Putamen (tissue), 1 donor: ENCODE measurements around the gene RRP1B.
"Not testable (repeated sequence)": the region's sequence is repeated elsewhere in the genome, so short reads cannot be mapped to it uniquely, and the experiment has no call there.

Source experiments
- DNase-seq: peaks from one replicate; pipeline ENCODE4 v3.0.0-alpha.2; 2016; ENCODE audit warnings: low spot score

RRP1B gene

DNA sequence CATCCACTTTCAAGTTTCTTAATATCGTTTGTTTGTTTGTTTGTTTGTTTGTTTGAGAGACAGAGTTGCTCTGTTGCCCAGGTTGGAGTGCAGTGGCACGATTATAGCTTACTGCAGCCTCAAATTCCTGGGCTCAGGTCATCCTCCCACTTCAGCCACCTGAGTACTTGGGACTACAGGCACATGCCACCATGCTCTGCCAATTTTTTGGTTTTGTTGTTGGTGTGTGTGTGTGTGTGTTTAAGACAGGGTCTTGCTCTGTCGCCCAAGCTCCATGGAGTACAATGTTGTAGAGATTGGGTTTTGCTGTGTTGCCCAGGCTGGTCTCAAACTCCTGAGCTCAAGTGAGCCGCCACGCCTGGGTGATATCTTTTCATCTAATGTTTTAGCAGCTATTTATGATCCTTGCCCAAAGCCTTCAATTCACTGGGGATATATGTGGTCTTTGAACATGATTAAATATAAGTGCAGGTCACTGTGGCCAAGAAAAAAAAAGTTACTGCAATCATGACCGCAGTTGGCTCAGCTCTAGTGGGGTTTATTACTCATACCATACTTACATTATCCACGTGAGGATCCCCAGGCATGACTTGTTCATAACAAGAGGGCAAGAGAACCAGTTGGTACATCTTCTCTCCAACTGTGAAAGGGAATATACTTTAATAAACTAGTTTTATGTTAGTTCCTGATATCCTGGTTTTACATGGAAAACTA is 8.0 kb downstream of the RRP1B start:
- no peak for DNase-seq

DNA sequence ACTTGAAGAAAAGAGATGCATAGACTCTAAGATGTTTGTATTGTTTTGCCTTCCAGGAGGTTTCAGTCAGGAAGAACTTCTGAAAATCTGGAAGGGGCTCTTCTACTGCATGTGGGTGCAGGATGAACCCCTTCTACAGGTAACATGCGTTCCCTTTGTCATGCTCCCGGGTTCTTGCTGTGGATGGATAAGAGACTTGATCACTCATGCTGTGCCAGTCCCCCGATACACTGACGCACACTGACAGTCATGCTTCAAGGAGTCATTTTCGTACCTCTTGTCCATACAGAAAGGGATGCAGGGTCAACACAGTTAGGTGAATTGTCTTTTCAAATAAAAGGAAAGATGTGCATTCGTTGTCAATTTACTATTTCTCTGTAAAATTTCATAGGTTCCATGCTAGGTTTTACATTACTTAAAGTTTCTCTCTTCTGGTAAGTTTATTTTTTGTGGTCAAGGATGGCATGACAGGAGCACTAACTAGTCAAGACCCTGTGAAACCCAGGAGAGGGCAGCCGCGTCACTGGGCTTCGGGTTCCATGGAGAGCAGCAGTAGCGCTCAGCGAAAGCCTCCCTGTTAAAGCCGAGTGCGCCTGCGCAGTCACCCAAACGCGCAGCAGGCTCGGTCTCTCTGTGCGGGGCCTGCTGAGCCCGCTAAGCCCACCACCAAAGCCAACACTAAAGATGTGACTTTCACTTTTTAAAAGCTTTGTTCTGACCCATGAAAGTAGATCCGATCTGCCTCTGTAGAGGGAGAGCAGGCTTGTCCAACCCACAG is 10.7 kb downstream of the RRP1B start:
- no peak for DNase-seq

DNA sequence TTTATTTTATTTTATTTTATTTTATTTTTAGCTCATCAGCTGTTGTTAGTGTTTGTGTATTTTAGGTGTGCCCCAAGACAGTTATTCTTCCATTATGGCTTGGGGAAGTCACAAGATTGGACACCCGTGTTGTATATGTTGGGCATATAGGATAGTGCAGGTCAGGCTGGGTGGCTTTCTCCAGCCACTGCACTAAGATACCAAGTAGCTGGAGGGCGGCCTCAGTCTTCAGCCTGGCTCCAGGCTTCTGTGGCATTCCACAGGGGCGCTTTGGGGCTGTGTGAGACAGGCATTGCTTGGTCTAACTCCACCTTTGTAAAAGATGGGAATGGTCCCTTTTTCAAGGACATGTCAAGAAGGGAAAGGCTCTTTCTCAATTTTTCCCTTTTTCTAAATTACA is 16.5 kb downstream of the RRP1B start:
- no peak for DNase-seq

DNA sequence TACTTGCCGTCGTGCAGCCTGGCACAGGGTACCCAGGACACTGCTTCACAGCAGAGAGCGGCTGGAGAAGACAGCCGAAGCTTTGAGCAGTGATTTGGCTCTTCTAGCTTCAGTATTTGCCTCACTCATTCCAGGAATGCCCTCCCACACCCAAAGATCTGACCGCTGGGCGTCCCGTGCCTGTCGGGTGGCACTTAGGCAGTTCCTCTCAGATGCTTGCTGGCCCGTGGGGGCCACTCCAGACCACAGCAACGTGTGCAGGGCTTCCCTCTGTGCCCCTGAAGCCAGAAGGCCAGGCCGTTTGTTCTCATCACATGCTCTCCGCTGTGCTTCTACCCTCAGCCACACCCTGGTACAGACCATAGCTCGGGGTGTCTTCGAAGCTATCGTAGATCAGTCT is 17.0 kb downstream of the RRP1B start:
- no peak for DNase-seq

DNA sequence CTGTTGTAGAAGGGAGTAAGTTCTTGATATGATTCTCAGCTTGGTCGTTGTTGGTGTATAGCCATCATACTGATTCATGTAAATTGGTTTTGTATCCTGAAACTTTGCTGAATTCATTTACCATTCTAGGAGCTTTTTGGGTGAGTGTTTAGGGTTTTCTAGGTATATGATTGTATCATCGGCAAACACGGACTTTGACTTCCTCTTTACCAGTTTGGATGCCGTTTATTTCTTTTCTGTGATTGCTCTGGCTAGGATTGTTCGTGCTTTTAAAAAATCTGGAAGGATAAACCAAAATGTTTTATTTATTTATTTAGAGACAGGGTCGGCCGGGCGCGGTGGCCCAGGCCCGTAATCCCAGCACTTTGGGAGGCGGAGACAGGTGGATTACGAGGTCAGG is 20.6 kb downstream of the RRP1B start:
- DNase-seq = no peak

DNA sequence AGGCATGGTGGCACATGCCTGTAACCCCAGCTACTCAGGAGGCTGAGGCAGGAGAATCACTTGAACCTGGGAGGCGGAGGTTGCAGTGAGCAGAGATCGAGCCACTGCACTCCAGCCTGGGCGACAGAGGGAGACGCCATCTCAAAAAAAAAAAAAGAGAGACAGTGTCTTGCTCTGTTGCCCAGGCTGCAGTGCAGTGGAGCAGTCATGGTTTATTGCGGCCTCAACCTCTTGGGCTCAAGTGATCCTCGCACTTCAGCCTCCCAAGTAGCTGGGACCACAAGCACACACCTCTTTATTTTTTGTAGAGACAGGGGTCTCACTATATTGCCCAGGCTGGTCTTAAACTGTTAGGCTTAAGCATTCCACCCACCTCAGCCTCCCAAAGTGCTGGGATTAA is 21.1 kb downstream of the RRP1B start:
- not testable (repeated sequence) for DNase-seq

DNA sequence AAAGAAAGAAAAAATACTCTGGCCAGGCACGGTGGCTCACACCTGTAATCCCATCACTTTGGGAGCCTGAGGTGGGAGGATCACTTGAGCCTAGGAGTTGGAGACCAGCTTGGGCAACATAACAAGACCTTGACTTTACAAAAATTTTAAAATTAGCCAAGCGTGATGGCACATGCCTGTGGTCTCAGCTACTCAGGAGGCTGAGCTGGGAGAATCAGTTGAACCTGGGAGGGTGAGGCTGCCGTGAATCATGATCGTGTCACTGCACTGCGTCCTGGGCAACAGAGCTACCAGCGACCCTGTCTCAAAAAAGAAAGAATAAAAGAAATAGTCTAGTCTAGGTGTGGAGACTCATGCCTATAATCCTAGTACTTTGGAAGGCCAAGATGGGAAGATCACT is 22.3 kb downstream of the RRP1B start:
- no peak for DNase-seq

DNA sequence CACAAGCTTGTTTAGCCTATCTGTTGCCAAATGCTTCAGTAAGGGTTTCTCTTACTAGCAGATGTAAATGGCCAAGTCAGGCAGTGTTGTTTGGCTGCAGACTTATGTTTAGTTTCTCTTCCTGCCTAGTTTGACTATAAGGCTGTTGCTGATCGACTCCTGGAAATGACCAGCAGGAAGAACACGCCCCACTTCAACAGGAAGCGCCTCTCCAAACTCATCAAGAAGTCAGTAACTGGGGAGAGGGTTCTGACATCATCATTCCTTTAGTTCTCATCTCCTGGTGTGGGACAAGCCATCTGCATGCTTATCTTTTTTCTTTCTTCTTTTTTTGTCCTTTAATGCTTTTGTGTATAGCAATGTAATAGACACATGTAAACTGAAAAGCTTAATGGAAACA is 25.1 kb downstream of the RRP1B start:
- DNase-seq = no peak

DNA sequence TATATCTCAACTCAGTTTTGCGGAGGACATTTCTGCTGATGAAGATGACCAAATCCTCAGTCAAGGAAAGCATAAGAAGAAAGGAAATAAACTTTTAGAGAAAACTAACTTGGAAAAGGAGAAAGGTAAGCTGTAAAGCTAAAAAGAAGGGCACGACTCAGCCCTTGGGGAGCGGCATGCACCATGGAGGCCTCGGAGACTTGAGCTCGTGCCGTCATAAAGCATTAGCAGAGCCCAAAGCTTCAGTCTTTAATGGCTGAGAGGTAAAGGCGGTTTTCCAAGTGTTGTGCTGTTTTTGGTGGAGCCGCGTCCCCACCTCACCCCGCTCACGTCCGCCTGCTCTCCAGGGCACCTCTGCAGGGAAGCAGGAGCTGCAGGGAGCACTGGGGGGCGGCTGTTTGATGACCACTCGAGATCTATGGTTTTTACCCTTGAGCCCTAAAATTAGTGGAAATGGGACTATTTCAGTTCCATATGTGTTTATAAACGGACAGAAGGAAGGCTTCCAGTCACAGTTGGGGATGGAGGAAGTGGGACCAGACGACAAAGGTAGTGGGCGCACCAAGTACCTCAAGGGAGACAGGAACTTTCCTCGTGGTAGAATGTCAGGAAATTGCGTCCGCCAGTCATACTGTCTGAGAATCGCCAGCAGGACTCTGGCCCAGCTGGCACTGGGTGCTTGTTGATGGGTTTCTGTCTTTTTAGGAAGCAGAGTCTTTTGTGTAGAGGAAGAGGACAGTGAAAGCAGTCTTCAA is 27.6 kb downstream of the RRP1B start:
- DNase-seq = no peak

DNA sequence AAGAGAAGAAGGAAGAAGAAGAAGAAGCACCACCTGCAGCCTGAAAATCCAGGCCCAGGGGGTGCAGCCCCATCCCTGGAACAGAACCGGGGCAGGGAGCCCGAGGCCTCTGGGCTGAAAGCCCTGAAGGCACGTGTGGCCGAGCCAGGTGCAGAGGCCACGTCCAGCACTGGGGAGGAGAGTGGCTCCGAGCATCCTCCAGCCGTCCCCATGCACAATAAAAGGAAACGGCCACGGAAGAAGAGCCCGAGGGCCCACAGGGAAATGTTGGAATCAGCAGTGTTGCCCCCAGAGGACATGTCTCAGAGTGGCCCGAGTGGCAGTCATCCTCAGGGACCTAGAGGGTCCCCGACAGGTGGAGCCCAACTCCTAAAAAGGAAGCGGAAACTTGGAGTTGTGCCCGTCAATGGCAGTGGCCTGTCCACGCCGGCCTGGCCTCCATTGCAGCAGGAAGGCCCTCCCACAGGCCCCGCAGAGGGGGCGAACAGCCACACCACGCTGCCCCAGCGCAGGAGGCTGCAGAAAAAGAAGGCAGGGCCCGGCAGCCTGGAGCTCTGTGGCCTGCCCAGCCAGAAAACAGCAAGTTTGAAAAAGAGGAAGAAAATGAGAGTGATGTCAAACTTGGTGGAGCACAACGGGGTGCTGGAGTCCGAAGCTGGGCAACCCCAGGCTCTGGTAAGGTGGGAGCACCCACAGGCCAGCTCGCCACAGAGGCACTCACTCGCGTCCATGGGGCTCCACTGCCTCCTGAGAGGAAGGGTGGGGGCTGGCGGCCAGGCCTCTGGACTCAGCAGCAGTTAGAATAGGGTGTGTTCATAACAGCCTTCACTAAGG is 28.4 kb downstream of the RRP1B start:
- DNase-seq = no peak

DNA sequence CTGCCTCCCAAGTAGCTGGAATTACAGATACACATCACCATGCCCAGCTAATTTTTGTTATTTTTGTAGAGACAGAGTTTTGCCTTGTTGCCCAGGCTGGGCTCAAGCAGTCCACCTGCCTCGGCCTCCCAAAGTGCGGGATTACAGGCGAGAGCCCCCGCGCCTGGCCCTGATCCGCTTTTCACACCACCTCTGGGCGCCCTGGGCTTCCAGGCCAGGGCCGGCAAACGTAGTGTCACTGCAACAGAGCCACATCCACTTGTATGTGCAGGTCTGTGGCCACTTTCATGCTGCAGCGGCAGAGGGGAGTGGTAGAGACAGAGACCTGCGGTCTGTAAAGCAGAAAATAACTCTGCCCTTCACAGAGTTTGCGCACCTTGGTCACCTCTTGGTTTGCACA is 29.5 kb downstream of the RRP1B start:
- no peak for DNase-seq

DNA sequence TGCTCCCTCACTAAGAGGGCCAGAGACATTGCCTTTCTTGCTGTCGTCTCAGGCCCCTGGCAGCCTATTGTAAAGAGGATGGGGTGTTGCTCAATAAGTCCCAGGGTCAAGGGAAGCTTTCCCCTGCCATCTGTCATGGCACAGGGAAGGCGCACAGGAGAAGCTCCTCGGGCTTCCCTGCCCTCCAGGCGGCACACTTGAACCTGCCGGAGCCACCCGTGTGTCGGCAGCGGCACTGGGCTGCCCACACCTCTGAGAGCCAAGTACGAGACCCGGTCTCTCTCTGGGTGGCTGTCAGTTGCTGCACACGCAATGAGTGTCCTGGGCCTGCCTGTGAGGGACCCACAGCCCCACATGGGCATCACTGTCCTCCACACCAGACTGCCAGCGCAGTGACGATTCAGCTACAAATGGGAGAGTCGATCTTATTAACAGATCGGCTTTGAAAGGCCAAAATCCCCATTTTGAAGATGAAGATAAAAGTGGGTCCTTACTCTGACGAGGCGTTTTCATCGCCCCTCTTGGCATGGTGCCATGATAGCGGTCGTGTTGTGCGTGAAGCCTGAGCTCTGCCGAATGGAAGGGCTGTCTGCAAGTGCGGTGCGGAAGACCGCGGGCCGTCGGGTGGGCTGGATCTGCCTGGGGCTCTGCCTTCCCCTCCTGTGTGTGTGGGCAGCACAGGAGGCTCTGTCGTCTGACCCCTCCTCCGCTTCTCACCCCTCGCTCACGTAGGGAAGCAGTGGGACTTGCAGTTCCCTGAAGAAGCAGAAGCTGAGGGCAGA is 30.4 kb downstream of the RRP1B start:
- no peak for DNase-seq

DNA sequence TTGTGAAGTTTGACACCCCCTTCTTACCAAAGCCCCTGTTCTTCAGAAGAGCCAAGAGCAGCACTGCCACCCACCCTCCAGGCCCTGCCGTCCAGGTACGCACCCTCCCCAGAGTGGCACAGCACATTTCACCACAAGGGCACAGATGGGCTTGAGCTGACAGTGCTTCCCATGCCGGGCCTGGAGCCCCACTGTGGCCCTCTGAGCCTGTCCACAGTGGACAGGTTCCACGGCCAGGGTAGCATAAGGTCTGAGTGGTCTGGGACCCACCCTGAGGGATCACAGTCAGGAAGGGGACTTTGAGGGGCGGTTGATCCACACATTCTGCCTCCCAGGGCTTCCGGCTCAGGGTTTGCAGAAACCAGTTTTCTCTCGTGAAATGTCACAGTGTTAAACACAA is 31.0 kb downstream of the RRP1B start:
- no peak for DNase-seq

DNA sequence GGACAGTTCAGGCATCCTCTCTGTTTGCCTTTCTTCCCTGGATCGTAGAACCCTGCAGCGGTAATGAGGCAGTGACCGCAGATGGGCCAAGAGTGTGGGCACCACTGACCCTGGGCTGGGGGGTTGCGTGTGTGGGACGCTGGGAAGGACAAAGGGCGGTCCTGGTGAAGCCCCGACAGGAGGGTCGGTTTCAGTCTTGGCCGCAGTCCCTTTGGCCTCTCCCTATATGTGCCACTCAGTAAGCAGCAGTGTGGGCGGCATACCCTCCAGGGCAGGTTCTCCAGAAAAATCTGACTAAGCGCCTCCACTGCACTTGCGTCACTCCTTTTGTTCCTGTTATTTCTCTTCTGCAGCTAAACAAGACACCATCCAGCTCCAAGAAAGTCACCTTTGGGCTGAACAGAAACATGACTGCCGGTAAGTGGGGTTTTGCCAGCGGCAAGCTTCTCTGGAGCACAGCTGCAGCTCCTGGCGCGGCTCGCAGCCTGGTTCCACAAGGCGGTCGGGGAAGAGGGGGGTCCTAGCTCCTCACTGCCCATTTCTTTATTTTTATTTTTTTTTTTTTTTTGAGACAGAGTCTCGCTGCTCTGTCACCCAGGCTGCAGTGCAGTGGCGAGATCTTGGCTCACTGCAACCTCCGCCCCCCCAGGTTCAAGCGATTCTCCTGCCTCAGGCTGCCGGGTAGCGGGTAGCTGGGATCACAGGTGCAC is 31.9 kb downstream of the RRP1B start:
- DNase-seq = no peak

DNA sequence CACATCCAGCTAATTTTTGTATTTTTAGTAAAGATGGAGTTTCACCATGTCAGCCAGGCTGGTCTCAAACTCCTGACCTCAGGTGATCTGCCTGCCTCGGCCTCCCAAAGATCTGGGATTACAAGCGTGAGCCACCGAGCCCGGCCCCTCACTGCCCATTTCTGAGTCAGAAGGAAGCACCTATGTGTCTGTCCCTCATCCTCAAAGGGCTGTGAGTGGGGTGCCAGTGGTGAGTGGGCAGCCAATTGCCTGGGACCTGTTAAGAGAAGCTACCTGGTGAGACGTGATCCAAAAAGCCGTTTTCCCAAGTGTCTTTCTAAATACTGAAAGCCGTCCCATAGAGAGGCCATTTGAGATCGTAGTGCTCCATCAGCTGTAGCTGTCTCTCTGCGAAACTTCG is 32.4 kb downstream of the RRP1B start:
- DNase-seq = no peak

DNA sequence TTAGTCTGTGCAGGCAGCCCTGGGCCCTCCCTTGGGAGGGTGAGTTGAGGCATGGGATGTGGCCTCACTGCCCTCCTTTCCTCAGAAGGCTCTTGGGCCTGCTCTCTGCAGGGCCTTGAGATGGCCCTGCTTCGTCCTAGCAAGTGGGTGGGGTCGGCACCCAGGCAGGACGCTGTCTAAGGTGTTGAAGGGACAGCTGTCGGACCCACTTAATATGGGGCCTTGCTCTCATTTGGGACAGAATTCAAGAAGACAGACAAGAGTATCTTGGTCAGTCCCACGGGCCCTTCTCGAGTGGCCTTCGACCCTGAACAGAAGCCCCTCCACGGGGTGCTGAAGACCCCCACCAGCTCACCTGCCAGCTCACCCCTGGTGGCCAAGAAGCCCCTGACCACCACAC is 33.6 kb downstream of the RRP1B start:
- no peak for DNase-seq

DNA sequence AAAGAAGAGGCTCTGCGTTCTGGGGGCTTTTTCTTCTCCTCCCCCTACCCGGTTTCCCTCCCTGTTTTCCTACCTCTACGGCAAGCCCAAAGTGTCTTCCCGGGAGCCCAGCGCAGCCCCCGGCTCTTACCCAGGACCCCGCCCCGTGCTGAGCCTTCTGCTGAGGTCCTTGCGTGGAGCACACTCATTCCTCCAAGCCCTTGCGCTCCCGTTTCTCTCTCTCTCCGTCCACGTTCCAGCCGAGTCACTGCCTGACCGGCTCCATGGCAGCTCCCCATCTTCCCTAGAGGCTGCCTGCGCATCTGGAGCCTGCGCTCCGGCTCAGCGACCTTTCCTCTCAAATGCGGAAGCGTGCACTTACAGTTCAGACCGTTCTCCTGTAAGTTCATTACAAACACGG is 34.6 kb downstream of the RRP1B start:
- DNase-seq = no peak

DNA sequence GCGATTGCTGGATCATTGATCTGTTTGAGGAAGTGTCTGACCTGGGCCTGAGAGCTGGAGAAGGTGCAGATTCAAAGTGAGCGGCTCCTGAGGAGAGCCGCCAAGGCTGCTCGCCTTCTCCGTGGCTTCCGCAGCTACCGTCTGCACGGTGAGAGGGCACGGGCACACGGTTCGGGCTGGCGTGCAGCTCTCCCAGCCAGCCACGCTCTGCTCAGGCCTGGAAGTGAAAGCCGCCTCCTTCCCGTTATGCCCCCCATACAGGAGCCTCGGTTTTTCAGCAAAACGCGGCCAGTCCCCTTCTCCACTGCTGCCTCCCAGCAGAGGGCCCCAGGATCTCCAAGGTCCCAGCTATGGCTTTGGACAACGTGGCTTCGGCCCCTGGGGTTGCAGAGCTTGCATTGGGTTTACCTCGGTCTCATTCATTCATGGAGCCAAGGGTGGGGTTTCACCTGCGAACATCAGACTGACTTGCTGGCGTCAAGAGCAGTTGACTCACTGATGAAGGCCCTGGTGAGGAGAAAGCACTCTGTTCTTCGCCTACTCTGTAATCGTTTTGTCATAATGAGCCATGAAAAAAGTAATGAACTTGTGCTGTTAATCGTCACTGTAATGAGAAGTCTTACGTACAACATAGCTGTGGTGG is 35.2 kb downstream of the RRP1B start:
- DNase-seq = no peak

DNA sequence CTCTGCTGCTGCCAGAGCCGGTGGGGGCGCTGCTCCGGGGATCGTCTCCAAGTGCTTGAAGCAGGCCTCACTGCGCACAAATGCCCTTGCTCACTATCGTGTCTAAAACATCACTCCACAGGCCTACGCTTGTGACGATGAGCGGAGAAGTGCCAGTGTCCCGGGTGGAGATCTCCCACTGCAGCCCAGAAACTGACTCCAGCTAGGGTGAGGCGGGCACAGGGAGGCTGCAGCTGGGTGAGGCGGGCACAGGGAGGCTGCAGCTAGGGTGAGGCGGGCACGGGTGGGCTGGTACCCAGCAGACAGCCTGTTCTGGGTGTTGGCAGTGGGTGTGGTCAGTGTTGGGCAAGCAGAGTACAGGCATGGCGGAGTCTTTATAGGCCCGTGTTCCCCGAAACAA is 36.9 kb downstream of the RRP1B start:
- DNase-seq = no peak
